Astrocyte (in vitro differentiated cells and primary cell): ENCODE data around the gene LOXHD1.

Experiments used
- CTCF ChIP-seq: IDR thresholded peaks from 2 replicates; pipeline ENCODE4 v1.5.1; 2011; ENCODE audit warnings: low read depth, mild to moderate bottlenecking, inconsistent platforms, low read length, moderate library complexity; ENCODE audit not compliant: insufficient read depth
- EZH2 ChIP-seq: IDR thresholded peaks from 2 replicates; pipeline ENCODE4 v1.6.1; 2012; ENCODE audit warnings: mild to moderate bottlenecking, low read length, inconsistent platforms; ENCODE audit not compliant: insufficient read depth

- TF ChIP-seq CTCF: no peak
- no peak for TF ChIP-seq EZH2
Measured at GRCh38 chr18:46478796-46479195, 178.2 kb downstream of the LOXHD1 start.
